SU-DHL-6 (cell line): ENCODE data around the gene SCYGR2.

Experiments used
- H2AFZ ChIP-seq: fragments of 200-600 bp; sonication (generic); 2 replicates; pipeline ENCODE4 v1.6.1; 2014; ENCODE audit warnings: low read depth, mild to moderate bottlenecking, moderate library complexity, mixed read lengths, antibody characterized with exemption, low read length; ENCODE audit not compliant: severe bottlenecking
- H3F3A ChIP-seq: fragments of 200-600 bp; shearing (Covaris generic); 2 replicates; pipeline ENCODE4 v1.6.0; 2016; ENCODE audit warnings: antibody characterized with exemption, mild to moderate bottlenecking; ENCODE audit not compliant: insufficient read depth
- H3K27ac ChIP-seq: fragments of 200-600 bp; sonication (generic); 2 replicates; pipeline ENCODE4 v1.5.1; 2016; ENCODE audit warnings: low read depth, mild to moderate bottlenecking, low read length, moderate library complexity, mixed read lengths
- H3K27me3 ChIP-seq: fragments of 200-600 bp; sonication (generic), shearing (Covaris generic); 2 replicates; pipeline ENCODE4 v1.6.0; 2014; ENCODE audit warnings: mild to moderate bottlenecking, low read length
- H3K36me3 ChIP-seq: fragments of 200-600 bp; sonication (generic); 2 replicates; pipeline ENCODE4 v1.6.1; 2014; ENCODE audit warnings: mild to moderate bottlenecking, low read length, mixed read lengths
- H3K4me2 ChIP-seq: fragments of 300-600, 200-600 bp; shearing (Covaris generic), sonication (generic); 2 replicates; pipeline ENCODE4 v1.6.0; 2014; ENCODE audit warnings: low read length, low read depth, mild to moderate bottlenecking; ENCODE audit not compliant: poor library complexity, severe bottlenecking
- H3K4me3 ChIP-seq: fragments of 200-600 bp; sonication (generic); 2 replicates; pipeline ENCODE4 v1.5.1; 2014; ENCODE audit warnings: antibody characterized with exemption, low read length, mild to moderate bottlenecking, mixed read lengths; ENCODE audit not compliant: insufficient read depth, poor library complexity, severe bottlenecking
- H3K79me2 ChIP-seq: fragments of 200-600 bp; sonication (generic); 2 replicates; pipeline ENCODE4 v1.6.1; 2014; ENCODE audit warnings: mild to moderate bottlenecking, low read length, moderate library complexity; ENCODE audit not compliant: insufficient read depth
- H3K9ac ChIP-seq: fragments of 200-600 bp; sonication (generic); 2 replicates; pipeline ENCODE4 v1.7.0; 2014; ENCODE audit warnings: mild to moderate bottlenecking, low read length
- H3K9me2 ChIP-seq: fragments of 200-600 bp; sonication (generic); replicated peaks from 2 replicates; pipeline ENCODE4 v1.6.1; 2014; ENCODE audit warnings: low read length; ENCODE audit not compliant: insufficient read depth
- H3K9me3 ChIP-seq: fragments of 200-600 bp; sonication (generic); 2 replicates; pipeline ENCODE4 v1.6.1; 2014; ENCODE audit warnings: low read length, mixed read lengths; ENCODE audit not compliant: insufficient read depth
- H4K20me1 ChIP-seq: fragments of 200-600 bp; sonication (generic); 2 replicates; pipeline ENCODE4 v1.6.1; 2014; ENCODE audit warnings: low read depth, mild to moderate bottlenecking, antibody characterized with exemption, low read length, moderate library complexity, mixed read lengths
- CTCF ChIP-seq: fragments of 200-600 bp; sonication (generic); IDR thresholded peaks from one replicate; pipeline ENCODE4 v1.5.1; 2017; ENCODE audit warnings: antibody characterized with exemption, mild to moderate bottlenecking, low read length, moderate library complexity; ENCODE audit not compliant: insufficient read depth, poor library complexity, severe bottlenecking
- EZH2phosphoT487 ChIP-seq: fragments of 200-600 bp; sonication (generic), shearing (Covaris generic); conservative IDR thresholded peaks from 2 replicates; pipeline ENCODE4 v1.6.1; 2018; ENCODE audit warnings: mild to moderate bottlenecking, antibody characterized with exemption, low read length, moderate library complexity, mixed read lengths

The SCYGR2 gene

GRCh38 chr2:227566012-227566411, 32.7 kb upstream of the SCYGR2 start:
- Histone ChIP-seq H3K4me3 (no peak overlapping the region), H3F3A (no peaks in the 10 kb centered on the region), H3K36me3 (no peaks in the 10 kb centered on the region), H3K4me2 (no peak overlapping the region), H2AFZ (no peak overlapping the region), H3K9me3 (no peaks in the 10 kb centered on the region), H3K27me3 (no peaks in the 10 kb centered on the region), H3K9me2 (no peaks in the 10 kb centered on the region), H4K20me1 (no peaks in the 10 kb centered on the region), H3K9ac (no peak overlapping the region), H3K27ac (no peak overlapping the region), H3K79me2 (no peaks in the 10 kb centered on the region)
- TF ChIP-seq CTCF, result no peak
- TF ChIP-seq EZH2phosphoT487, result no peak

- Histone ChIP-seq H3K79me2 (no peaks in the 10 kb centered on the region), H3K27ac (no peak overlapping the region), H3K9ac (no peak overlapping the region), H3K9me3 (no peaks in the 10 kb centered on the region), H3K4me2 (no peak overlapping the region), H3K9me2 (no peaks in the 10 kb centered on the region), H3K36me3 (no peaks in the 10 kb centered on the region), H4K20me1 (no peaks in the 10 kb centered on the region), H3K4me3 (no peak overlapping the region), H2AFZ (no peak overlapping the region), H3F3A (no peaks in the 10 kb centered on the region), H3K27me3 (no peaks in the 10 kb centered on the region)
- TF ChIP-seq CTCF (no peak), EZH2phosphoT487 (no peak)
These were observed 29.9 kb upstream of the SCYGR2 start for GRCh38 chr2:227568852-227569169.

- Histone ChIP-seq H3F3A (no peaks in the 10 kb centered on the region), H3K27me3 (no peaks in the 10 kb centered on the region), H3K4me2 (no peak overlapping the region), H2AFZ (no peak overlapping the region), H3K79me2 (no peaks in the 10 kb centered on the region), H3K27ac (no peak overlapping the region), H3K36me3 (no peaks in the 10 kb centered on the region), H3K4me3 (no peak overlapping the region), H3K9me2 (no peaks in the 10 kb centered on the region), H3K9me3 (no peaks in the 10 kb centered on the region), H3K9ac (no peak overlapping the region), H4K20me1 (no peaks in the 10 kb centered on the region)
- no peak for TF ChIP-seq CTCF
- TF ChIP-seq EZH2phosphoT487, result no peak
These were observed 28.1 kb upstream of the SCYGR2 start for GRCh38 chr2:227570615-227571014.

GRCh38 chr2:227576110-227576509, 22.6 kb upstream of the SCYGR2 start:
- Histone ChIP-seq H2AFZ (no peak overlapping the region), H3K9me2 (no peaks in the 10 kb centered on the region), H4K20me1 (no peaks in the 10 kb centered on the region), H3K36me3 (no peaks in the 10 kb centered on the region), H3K9me3 (no peaks in the 10 kb centered on the region), H3K9ac (no peak overlapping the region), H3K4me3 (no peak overlapping the region), H3K27ac (no peak overlapping the region), H3F3A (no peaks in the 10 kb centered on the region), H3K79me2 (no peaks in the 10 kb centered on the region), H3K4me2 (no peak overlapping the region), H3K27me3 (no peaks in the 10 kb centered on the region)
- no peak for TF ChIP-seq EZH2phosphoT487
